HepG2 (cell line): ENCODE measurements around the gene SSNA1. TPM values are rescaled to one million over a fixed set of nuclear protein-coding genes. Genes with fewer than 3 reads are reported as not detected.

ENCODE experiments used
- ATF7-NPFF ChIP-seq: sonication (generic); formaldehyde crosslinking; IDR thresholded peaks from 2 replicates; pipeline ENCODE4 v1.8.1; 2023; ENCODE audit warnings: mild to moderate bottlenecking, low read depth, missing genetic modification reagents, moderate library complexity
- CBX1 ChIP-seq: IDR thresholded peaks from one replicate; pipeline ENCODE4 v1.6.1; 2016; ENCODE audit warnings: antibody characterized with exemption, low read depth
- CHD4 ChIP-seq: fragments of 200-600 bp; sonication (generic); IDR thresholded peaks from 2 replicates; pipeline ENCODE4 v1.7.0; 2017; ENCODE audit warnings: mild to moderate bottlenecking, low read length, borderline replicate concordance
- FOXP1 ChIP-seq, 2 experiments: fragments of 450-650 bp in 1 of 2; IDR thresholded peaks; 2 replicates each; pipeline ENCODE4 v1.6.1; 2017 to 2018; ENCODE audit warnings: antibody characterized with exemption in 1 of 2
- MZF1 ChIP-seq: sonication (generic); formaldehyde crosslinking; IDR thresholded peaks from 2 replicates; pipeline ENCODE4 v1.8.1; 2023; ENCODE audit warnings: mild to moderate bottlenecking, missing genetic modification reagents, borderline replicate concordance
- SALL2 ChIP-seq: sonication (generic); formaldehyde crosslinking; IDR thresholded peaks from 2 replicates; pipeline ENCODE4 v1.8.1; 2023; ENCODE audit warnings: mild to moderate bottlenecking, missing genetic modification reagents, inconsistent platforms
- SIX1 ChIP-seq: sonication (generic); formaldehyde crosslinking; IDR thresholded peaks from 2 replicates; pipeline ENCODE4 v1.4.0; 2020; ENCODE audit warnings: missing genetic modification reagents, borderline replicate concordance
- SMC3 ChIP-seq: IDR thresholded peaks from 2 replicates; pipeline ENCODE4 v1.6.1; 2011; ENCODE audit warnings: low read length, improper control_type of control experiment
- SPEN ChIP-seq: sonication (generic); formaldehyde crosslinking; IDR thresholded peaks from 2 replicates; pipeline ENCODE4 v1.5.1; 2020; ENCODE audit warnings: low read depth, mild to moderate bottlenecking, missing genetic modification reagents
- STAT5B ChIP-seq: sonication (generic); formaldehyde crosslinking; IDR thresholded peaks from 2 replicates; pipeline ENCODE4 v1.4.0; 2020; ENCODE audit warnings: missing genetic modification reagents
- ZFP90 ChIP-seq: sonication (generic); formaldehyde crosslinking; IDR thresholded peaks from 2 replicates; pipeline ENCODE4 v1.8.0; 2022; ENCODE audit warnings: missing genetic modification reagents, mild to moderate bottlenecking, inconsistent platforms, borderline replicate concordance
- ZNF672 ChIP-seq: sonication (generic); formaldehyde crosslinking; IDR thresholded peaks from 2 replicates; pipeline ENCODE4 v1.8.1; 2022; ENCODE audit warnings: missing genetic modification reagents
- ZNF761 ChIP-seq: sonication (generic); formaldehyde crosslinking; conservative IDR thresholded peaks from 2 replicates; pipeline ENCODE4 v1.4.0; 2020; ENCODE audit warnings: mild to moderate bottlenecking, missing genetic modification reagents
- ZNF777 ChIP-seq: sonication (generic); formaldehyde crosslinking; IDR thresholded peaks from 2 replicates; pipeline ENCODE4 v1.4.0; 2020; ENCODE audit warnings: missing genetic modification reagents
- ZSCAN31 ChIP-seq: sonication (generic); formaldehyde crosslinking; IDR thresholded peaks from 2 replicates; pipeline ENCODE4 v1.5.0; 2020; ENCODE audit warnings: low read depth, mild to moderate bottlenecking, missing genetic modification reagents
- polyA plus RNA-seq, 8 experiments: library from polyadenylated mRNA; depleted of rRNA in 3 of 8; stranded (reverse) in 7 of 8; unstranded in 1 of 8; fragments of >200 nt; fragmentation: Illumina TruSeq in 4 of 8; extraction: Trizol in 4 of 8; gene quantifications; 2 replicates each; pipeline versions ENCODE4 v1.2.1 to v1.2.3, GENCODE V29; 2011 to 2016; ENCODE audit warnings: low read depth in 4 of 8, missing spikeins in 1 of 8, mixed read lengths in 1 of 8; ENCODE audit not compliant: insufficient read depth in 1 of 8
- total RNA-seq, 5 experiments: library from RNA; depleted of rRNA; stranded (reverse); fragments of >200 nt; fragmentation: Illumina TruSeq; extraction: Trizol; gene quantifications; 2 replicates each; pipeline ENCODE4 v1.2.3, GENCODE V29; 2016; ENCODE audit warnings: low read depth in 1 of 5
- TF ChIP-seq, protein P1 (sequence below), 2 experiments: sonication (generic) in 1 of 2; formaldehyde crosslinking in 1 of 2; IDR thresholded peaks; 2 replicates each; pipeline versions ENCODE4 v1.4.0 to v1.6.1; 2016 to 2020; ENCODE audit warnings: borderline replicate concordance in 1 of 2, low read depth in 1 of 2, mild to moderate bottlenecking in 1 of 2, missing genetic modification reagents in 1 of 2
- TF ChIP-seq, protein P2 (sequence below): sonication (generic); formaldehyde crosslinking; conservative IDR thresholded peaks from 2 replicates; pipeline ENCODE4 v1.4.0; 2020; ENCODE audit warnings: missing genetic modification reagents
- TF ChIP-seq, protein P3 (sequence below): sonication (generic); formaldehyde crosslinking; IDR thresholded peaks from 2 replicates; pipeline ENCODE4 v1.5.0; 2020; ENCODE audit warnings: mild to moderate bottlenecking, missing genetic modification reagents
- TF ChIP-seq, protein P4 (sequence below): sonication (generic); formaldehyde crosslinking; IDR thresholded peaks from 2 replicates; pipeline ENCODE4 v1.5.0; 2020; ENCODE audit warnings: missing genetic modification reagents, mild to moderate bottlenecking, borderline replicate concordance
- TF ChIP-seq, protein P5 (sequence below): IDR thresholded peaks from 2 replicates; pipeline ENCODE4 v1.6.1; 2016; ENCODE audit warnings: missing compliant biosample characterization, missing genetic modification reagents, borderline replicate concordance

SSNA1 gene
- total and polyA plus RNA-seq, 2 of the 13 experiments (the other 11 are each of a cell fraction or from before 2014, with no cell fraction given): 35.9 to 49.4 TPM

DNA sequence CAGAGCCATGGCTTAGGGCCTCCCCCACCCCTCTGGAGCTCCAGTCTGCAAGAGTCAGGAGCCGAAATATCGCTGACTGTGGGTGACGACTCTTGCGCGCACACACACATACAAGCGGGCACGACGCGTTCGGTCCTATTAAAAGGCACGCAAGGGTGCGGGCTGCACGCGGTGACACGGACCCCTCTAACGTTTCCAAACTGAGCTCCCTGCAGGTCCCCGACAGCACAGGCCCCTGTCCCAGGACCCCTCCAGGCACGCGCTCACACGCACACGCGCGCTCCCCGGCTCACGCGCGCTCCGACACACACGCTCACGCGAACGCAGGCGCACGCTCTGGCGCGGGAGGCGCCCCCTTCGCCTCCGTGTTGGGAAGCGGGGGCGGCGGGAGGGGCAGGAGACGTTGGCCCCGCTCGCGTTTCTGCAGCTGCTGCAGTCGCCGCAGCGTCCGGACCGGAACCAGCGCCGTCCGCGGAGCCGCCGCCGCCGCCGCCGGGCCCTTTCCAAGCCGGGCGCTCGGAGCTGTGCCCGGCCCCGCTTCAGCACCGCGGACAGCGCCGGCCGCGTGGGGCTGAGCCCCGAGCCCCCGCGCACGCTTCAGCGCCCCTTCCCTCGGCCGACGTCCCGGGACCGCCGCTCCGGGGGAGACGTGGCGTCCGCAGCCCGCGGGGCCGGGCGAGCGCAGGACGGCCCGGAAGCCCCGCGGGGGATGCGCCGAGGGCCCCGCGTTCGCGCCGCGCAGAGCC is 49.6 kb upstream of the SSNA1 start, which contains the start of gene GRIN1 (continued):
- TF ChIP-seq, protein P1, sequence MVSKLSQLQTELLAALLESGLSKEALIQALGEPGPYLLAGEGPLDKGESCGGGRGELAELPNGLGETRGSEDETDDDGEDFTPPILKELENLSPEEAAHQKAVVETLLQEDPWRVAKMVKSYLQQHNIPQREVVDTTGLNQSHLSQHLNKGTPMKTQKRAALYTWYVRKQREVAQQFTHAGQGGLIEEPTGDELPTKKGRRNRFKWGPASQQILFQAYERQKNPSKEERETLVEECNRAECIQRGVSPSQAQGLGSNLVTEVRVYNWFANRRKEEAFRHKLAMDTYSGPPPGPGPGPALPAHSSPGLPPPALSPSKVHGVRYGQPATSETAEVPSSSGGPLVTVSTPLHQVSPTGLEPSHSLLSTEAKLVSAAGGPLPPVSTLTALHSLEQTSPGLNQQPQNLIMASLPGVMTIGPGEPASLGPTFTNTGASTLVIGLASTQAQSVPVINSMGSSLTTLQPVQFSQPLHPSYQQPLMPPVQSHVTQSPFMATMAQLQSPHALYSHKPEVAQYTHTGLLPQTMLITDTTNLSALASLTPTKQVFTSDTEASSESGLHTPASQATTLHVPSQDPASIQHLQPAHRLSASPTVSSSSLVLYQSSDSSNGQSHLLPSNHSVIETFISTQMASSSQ (IDR thresholded peaks at IDR 0.05; ENCODE audit: low read depth): no peak
- TF ChIP-seq, protein P1 (CRISPR knock-in tag; IDR thresholded peaks at IDR 0.05; ENCODE audit: borderline replicate concordance): no peak
- TF ChIP-seq CHD4: no peak
- no peak for TF ChIP-seq SIX1 (CRISPR knock-in tag)
- 0 out of 2 replicates have a peak, but pooled peaks have one; percentile 40 for TF ChIP-seq SPEN (CRISPR knock-in tag)
- no peak for TF ChIP-seq SMC3
- no peak for TF ChIP-seq MZF1 (CRISPR knock-in tag)
- no peak for TF ChIP-seq ZSCAN31 (CRISPR knock-in tag)
- TF ChIP-seq ZFP90: no peak
- TF ChIP-seq ZNF672 (CRISPR knock-in tag): no peak
- TF ChIP-seq, protein P2, sequence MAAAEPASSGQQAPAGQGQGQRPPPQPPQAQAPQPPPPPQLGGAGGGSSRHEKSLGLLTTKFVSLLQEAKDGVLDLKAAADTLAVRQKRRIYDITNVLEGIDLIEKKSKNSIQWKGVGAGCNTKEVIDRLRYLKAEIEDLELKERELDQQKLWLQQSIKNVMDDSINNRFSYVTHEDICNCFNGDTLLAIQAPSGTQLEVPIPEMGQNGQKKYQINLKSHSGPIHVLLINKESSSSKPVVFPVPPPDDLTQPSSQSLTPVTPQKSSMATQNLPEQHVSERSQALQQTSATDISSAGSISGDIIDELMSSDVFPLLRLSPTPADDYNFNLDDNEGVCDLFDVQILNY: no peak
- TF ChIP-seq, protein P3, sequence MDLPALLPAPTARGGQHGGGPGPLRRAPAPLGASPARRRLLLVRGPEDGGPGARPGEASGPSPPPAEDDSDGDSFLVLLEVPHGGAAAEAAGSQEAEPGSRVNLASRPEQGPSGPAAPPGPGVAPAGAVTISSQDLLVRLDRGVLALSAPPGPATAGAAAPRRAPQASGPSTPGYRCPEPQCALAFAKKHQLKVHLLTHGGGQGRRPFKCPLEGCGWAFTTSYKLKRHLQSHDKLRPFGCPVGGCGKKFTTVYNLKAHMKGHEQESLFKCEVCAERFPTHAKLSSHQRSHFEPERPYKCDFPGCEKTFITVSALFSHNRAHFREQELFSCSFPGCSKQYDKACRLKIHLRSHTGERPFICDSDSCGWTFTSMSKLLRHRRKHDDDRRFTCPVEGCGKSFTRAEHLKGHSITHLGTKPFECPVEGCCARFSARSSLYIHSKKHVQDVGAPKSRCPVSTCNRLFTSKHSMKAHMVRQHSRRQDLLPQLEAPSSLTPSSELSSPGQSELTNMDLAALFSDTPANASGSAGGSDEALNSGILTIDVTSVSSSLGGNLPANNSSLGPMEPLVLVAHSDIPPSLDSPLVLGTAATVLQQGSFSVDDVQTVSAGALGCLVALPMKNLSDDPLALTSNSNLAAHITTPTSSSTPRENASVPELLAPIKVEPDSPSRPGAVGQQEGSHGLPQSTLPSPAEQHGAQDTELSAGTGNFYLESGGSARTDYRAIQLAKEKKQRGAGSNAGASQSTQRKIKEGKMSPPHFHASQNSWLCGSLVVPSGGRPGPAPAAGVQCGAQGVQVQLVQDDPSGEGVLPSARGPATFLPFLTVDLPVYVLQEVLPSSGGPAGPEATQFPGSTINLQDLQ (CRISPR knock-in tag): no peak
- TF ChIP-seq, protein P4, sequence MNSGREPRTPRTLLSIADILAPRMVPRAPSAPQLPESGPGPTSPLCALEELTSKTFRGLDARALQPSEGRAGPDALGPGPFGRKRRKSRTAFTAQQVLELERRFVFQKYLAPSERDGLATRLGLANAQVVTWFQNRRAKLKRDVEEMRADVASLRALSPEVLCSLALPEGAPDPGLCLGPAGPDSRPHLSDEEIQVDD (CRISPR knock-in tag): no peak
- 0 out of 2 replicates have a peak, but pooled peaks have one; percentile 38 for TF ChIP-seq ZNF777 (CRISPR knock-in tag)
- no peak for TF ChIP-seq ZNF761 (CRISPR knock-in tag)
- TF ChIP-seq SALL2 (CRISPR knock-in tag): no peak
- no peak for TF ChIP-seq CBX1
- peak; percentile 59; the same call in 1 of the 2 replicates for TF ChIP-seq ATF7-NPFF
- TF ChIP-seq STAT5B (CRISPR knock-in tag): 0 out of 2 replicates have a peak, but pooled peaks have one; percentile 44
- no peak for TF ChIP-seq FOXP1 (IDR thresholded peaks at IDR 0.05)
- TF ChIP-seq FOXP1 (CRISPR knock-in tag; IDR thresholded peaks at IDR 0.05): no peak
- TF ChIP-seq, protein P5, sequence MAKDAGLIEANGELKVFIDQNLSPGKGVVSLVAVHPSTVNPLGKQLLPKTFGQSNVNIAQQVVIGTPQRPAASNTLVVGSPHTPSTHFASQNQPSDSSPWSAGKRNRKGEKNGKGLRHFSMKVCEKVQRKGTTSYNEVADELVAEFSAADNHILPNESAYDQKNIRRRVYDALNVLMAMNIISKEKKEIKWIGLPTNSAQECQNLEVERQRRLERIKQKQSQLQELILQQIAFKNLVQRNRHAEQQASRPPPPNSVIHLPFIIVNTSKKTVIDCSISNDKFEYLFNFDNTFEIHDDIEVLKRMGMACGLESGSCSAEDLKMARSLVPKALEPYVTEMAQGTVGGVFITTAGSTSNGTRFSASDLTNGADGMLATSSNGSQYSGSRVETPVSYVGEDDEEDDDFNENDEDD (CRISPR knock-in tag): no peak
